GM23248 (cell line): ENCODE results near the gene C14orf132. TPM values are rescaled to one million over a fixed set of nuclear protein-coding genes. Genes with fewer than 3 reads are reported as not detected.

ENCODE experiments used
- DNase-seq: peaks from one replicate; pipeline ENCODE4 v3.0.0-alpha.2; 2015
- H2AFZ ChIP-seq: fragments of 200-600 bp; sonication (generic); 2 replicates; pipeline ENCODE4 v1.6.1; 2016; ENCODE audit warnings: antibody characterized with exemption
- H3F3A ChIP-seq: fragments of 200-600 bp; sonication (generic); 2 replicates; pipeline ENCODE4 v1.6.1; 2016; ENCODE audit warnings: mild to moderate bottlenecking, antibody characterized with exemption, mixed run types; ENCODE audit not compliant: insufficient read depth
- H3K27ac ChIP-seq: fragments of 200-600 bp; sonication (generic); 2 replicates; pipeline ENCODE4 v1.5.1; 2016; ENCODE audit warnings: mild to moderate bottlenecking
- H3K27me3 ChIP-seq: fragments of 200-600 bp; sonication (generic); replicated peaks from 2 replicates; pipeline ENCODE4 v1.6.1; 2016; ENCODE audit warnings: mild to moderate bottlenecking; ENCODE audit not compliant: insufficient read depth
- H3K36me3 ChIP-seq: fragments of 200-600 bp; sonication (generic); 2 replicates; pipeline ENCODE4 v1.6.1; 2016; ENCODE audit warnings: low read depth, mild to moderate bottlenecking
- H3K4me1 ChIP-seq: fragments of 200-600 bp; sonication (generic); 2 replicates; pipeline ENCODE4 v1.6.1; 2016; ENCODE audit warnings: mild to moderate bottlenecking; ENCODE audit not compliant: insufficient read depth
- H3K4me2 ChIP-seq: fragments of 200-600 bp; sonication (generic); one replicate; pipeline ENCODE4 v1.6.1; 2016; ENCODE audit warnings: mild to moderate bottlenecking; ENCODE audit not compliant: unreplicated experiment
- H3K4me3 ChIP-seq: fragments of 200-600 bp; sonication (generic); 2 replicates; pipeline ENCODE4 v1.5.1; 2016; ENCODE audit warnings: mild to moderate bottlenecking
- H3K79me2 ChIP-seq: fragments of 200-600 bp; sonication (generic); 2 replicates; pipeline ENCODE4 v1.6.1; 2016; ENCODE audit warnings: mild to moderate bottlenecking; ENCODE audit not compliant: insufficient read depth
- H3K9ac ChIP-seq: fragments of 200-600 bp; sonication (generic); 2 replicates; pipeline ENCODE4 v1.6.1; 2016; ENCODE audit warnings: mild to moderate bottlenecking
- H3K9me2 ChIP-seq: fragments of 200-600 bp; sonication (generic); 2 replicates; pipeline ENCODE4 v1.6.1; 2016; ENCODE audit warnings: mixed run types, mild to moderate bottlenecking, moderate library complexity; ENCODE audit not compliant: insufficient read depth
- H3K9me3 ChIP-seq: fragments of 200-600 bp; sonication (generic); one replicate; pipeline ENCODE4 v1.6.1; 2017; ENCODE audit warnings: low read depth
- H4K20me1 ChIP-seq: fragments of 200-600 bp; sonication (generic); 2 replicates; pipeline ENCODE4 v1.6.0; 2016; ENCODE audit not compliant: insufficient read depth
- EZH2 ChIP-seq: fragments of 200-600 bp; sonication (generic); IDR thresholded peaks from 2 replicates; pipeline ENCODE4 v1.6.1; 2018; ENCODE audit warnings: antibody characterized with exemption, mild to moderate bottlenecking; ENCODE audit not compliant: insufficient read depth, poor library complexity, severe bottlenecking
- EZH2phosphoT487 ChIP-seq: fragments of 200-600 bp; sonication (generic); IDR thresholded peaks from 2 replicates; pipeline ENCODE4 v1.6.1; 2018; ENCODE audit warnings: antibody characterized with exemption, moderate library complexity, mild to moderate bottlenecking, low read depth; ENCODE audit not compliant: insufficient read depth
- WGBS, 2 experiments: methylation state at CpG; one replicate each; pipeline ENCODE4 v1.1.6; 2015 to 2017; ENCODE audit warnings: low lambda C conversion rate in 2 of 2, low coverage in 1 of 2; ENCODE audit errors: missing lambda C conversion rate in 2 of 2; 5-methylcytosine and 5-hydroxymethylcytosine counted together
- in situ Hi-C: fragments of 300-500 bp; cut with MboI; formaldehyde crosslinking; loops from 2 replicates; pipeline ENCODE4 v1.15.0; 2020
- polyA plus RNA-seq: library from polyadenylated mRNA; unstranded; fragments of >200 nt; fragmentation: Nextera tagmentation; extraction: Ambion mirVana; gene quantifications from 2 replicates; pipeline ENCODE4 v1.2.1, GENCODE V29; 2016
- total RNA-seq: library from RNA; depleted of rRNA; stranded (reverse); fragments of >200 nt; shearing (Covaris generic); gene quantifications from 2 replicates; pipeline ENCODE4 v1.2.3, GENCODE V29; 2014

The C14orf132 gene
- total and polyA plus RNA-seq, 2 experiments from 2014 or later, result 18.6 to 26.2 TPM

DNA sequence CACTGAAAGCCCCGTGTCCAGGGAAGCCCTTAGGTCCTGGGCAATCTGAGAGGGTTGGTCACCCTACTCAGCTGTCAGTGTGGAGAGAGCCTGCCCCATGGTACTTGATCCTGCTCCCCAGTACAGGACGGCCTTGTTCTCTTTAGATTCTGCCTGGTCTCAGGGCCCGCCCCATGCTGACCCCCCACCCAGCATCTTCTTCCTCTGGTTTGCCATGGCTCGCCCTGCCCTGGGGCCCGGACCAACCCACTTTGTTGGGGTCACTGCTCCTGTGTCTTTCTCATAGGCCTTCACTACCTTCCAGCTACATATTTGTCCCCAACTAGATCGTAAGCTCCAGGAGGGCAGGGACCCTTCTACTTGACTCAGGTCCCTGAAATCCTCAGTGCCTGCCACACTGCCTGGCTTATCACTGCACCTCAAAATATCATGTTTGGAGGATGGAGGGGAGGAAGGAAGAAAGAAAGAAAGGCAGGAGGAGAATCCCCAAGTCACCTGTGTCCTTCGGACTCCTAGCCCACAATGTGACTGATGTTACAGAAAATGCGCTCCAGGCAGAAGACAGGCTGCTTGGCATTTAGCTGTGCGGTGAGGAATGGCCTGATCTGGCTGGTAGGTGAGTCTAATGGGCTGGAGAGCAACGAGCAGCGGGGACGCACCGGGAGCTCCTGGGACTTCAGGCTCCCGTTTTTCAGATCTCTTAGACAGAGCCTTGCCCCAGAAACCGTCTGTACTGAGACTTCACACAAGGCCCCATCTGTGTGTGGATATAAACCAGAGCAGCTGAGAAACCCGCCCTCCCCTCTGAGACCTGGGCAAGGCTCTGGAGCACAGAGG lies 66.1 kb downstream of the C14orf132 start:
- peak; percentile 45 for DNase-seq
- Histone ChIP-seq H3K27ac (peak overlapping the region; percentile 90), H3K4me3 (no peak overlapping the region), H2AFZ (no peak overlapping the region), H3K9ac (peak overlapping the region; percentile 76), H3K4me1 (peaks cover 27% of the 10 kb centered on the region), H3F3A (peaks cover 24% of the 10 kb centered on the region), H4K20me1 (no peaks in the 10 kb centered on the region), H3K9me3 (no peaks in the 10 kb centered on the region), H3K27me3 (no peaks in the 10 kb centered on the region), H3K36me3 (no peaks in the 10 kb centered on the region), H3K4me2 (peak overlapping the region; percentile 14), H3K79me2 (no peaks in the 10 kb centered on the region), H3K9me2 (no peaks in the 10 kb centered on the region)
- in situ Hi-C loops, result no loop called here
- WGBS, 2 experiments, result 50 to 59% methylated on average over 14 to 16 of the region's 16 CpGs
- TF ChIP-seq EZH2phosphoT487, result no peak
- no peak for TF ChIP-seq EZH2

DNA sequence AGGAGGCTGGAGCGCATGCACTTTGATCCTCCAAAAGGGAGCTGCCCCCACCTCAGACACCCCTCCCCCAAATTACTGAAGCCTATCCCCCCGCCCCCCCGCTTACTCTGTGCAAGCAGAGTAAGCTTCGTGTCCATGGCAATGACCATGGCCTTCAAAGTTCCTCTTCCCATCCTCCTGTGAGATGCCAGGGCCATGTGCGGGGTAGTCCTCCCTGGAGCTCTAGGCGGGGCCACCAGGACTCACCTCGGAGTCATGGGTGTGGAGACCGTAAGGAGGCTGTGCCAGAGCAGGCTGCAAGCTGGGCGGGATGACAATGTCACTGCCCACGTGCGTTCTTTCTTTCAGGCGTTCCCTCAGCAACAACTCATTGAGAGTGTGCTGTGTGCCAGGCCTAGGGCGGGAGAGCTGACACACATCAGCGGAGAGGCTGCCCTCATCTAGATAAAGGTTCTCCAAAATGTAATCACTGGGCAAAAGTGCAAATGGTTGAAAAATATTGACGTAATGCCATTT lies 66.8 kb downstream of the C14orf132 start:
- peak overlapping the region; percentile 76 for H3K9ac ChIP-seq
- H3K79me2 ChIP-seq, result no peaks in the 10 kb centered on the region
- in situ Hi-C loops, result no loop called here
- H3K4me2 ChIP-seq, result no peak overlapping the region
- 13 to 20% methylated on average over 14 to 15 of the region's 15 CpGs for WGBS, 2 experiments
- no peaks in the 10 kb centered on the region for H3K9me3 ChIP-seq
- no peak overlapping the region for H2AFZ ChIP-seq
- peak overlapping the region; percentile 90 for H3K27ac ChIP-seq
- H3K9me2 ChIP-seq, result no peaks in the 10 kb centered on the region
- no peaks in the 10 kb centered on the region for H4K20me1 ChIP-seq
- H3F3A ChIP-seq, result peaks cover 24% of the 10 kb centered on the region
- no peaks in the 10 kb centered on the region for H3K27me3 ChIP-seq
- no peak overlapping the region for H3K4me3 ChIP-seq
- DNase-seq, result peak; percentile 97
- H3K36me3 ChIP-seq, result no peaks in the 10 kb centered on the region
- H3K4me1 ChIP-seq, result peaks cover 24% of the 10 kb centered on the region
- TF ChIP-seq EZH2phosphoT487 (no peak), EZH2 (no peak)

DNA sequence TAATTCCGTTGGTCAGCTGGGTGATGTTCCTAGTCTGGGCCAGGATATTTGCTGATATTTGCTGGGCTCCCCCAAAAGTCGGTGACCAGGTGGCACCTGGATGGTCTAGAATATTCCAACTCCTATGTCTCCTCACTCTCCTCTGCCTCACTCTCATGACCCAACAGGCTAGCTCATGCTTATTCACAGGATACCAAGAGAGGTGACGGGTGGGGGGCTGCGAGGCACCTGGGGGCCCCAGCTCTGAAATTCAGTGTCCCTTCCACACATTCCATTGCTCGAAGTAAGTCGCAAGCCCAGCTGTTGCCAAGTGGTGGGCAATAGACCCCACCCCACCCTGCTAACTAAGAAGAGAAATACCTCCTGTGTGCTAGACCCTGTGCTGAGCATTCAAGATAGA lies 67.7 kb downstream of the C14orf132 start:
- WGBS, 2 experiments, result 83 to 84% methylated on average over 6 of the region's 6 CpGs
- DNase-seq, result no peak
- Histone ChIP-seq H2AFZ (no peak overlapping the region), H3K4me2 (no peak overlapping the region), H3K79me2 (no peaks in the 10 kb centered on the region), H3K9me3 (no peaks in the 10 kb centered on the region), H3F3A (peaks cover 24% of the 10 kb centered on the region), H3K4me1 (peaks cover 24% of the 10 kb centered on the region), H3K4me3 (no peak overlapping the region), H3K27ac (no peak overlapping the region), H3K36me3 (no peaks in the 10 kb centered on the region), H4K20me1 (no peaks in the 10 kb centered on the region), H3K27me3 (no peaks in the 10 kb centered on the region), H3K9ac (no peak overlapping the region), H3K9me2 (no peaks in the 10 kb centered on the region)
- TF ChIP-seq EZH2phosphoT487 (no peak), EZH2 (no peak)
- in situ Hi-C loops, result no loop called here

DNA sequence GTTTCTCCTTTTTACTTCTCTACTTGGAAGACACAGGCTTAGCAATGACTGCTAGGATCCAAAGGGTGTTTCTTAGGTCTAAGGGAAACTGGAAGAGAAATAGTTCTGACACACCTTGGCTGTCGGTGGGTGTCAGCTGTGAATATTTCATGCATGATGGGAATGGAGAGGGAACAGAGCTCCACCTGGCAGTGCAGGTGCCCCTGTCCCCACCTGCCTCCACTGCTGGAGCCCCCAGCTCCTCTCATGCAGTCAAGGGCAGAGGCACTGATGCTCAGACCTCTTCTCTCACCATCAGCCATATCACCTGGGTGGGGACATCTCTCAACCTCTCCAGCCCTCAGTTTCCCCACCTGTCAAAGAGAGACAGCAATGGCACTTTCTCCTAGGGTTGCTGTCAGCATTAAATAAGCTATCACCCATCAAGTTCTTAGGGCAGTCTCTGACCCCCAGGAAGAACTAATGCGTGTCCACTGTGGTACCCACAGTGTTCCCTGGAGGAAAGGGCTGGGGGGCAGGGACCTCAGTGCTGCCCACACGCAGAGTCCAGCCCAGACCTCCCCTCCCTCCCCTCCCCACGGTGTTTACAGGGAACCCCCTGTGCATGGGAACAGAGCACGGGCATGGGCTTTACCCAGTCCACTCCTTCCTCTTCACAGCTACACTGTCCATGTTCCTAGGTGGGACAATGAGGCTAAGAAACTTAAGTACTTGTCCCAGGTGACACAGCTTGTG lies 69.1 kb downstream of the C14orf132 start:
- Histone ChIP-seq H3K79me2 (no peaks in the 10 kb centered on the region), H3K4me1 (peaks cover 24% of the 10 kb centered on the region), H3K36me3 (no peaks in the 10 kb centered on the region), H3K4me3 (no peak overlapping the region), H2AFZ (no peak overlapping the region), H3K9me3 (no peaks in the 10 kb centered on the region), H3K4me2 (no peak overlapping the region), H3K27me3 (no peaks in the 10 kb centered on the region), H4K20me1 (no peaks in the 10 kb centered on the region), H3K9me2 (no peaks in the 10 kb centered on the region), H3F3A (peaks cover 24% of the 10 kb centered on the region), H3K27ac (no peak overlapping the region), H3K9ac (no peak overlapping the region)
- TF ChIP-seq EZH2 (no peak), EZH2phosphoT487 (no peak)
- DNase-seq, result no peak
- in situ Hi-C loops, result no loop called here
- WGBS, 2 experiments, result 54 to 81% methylated on average over 4 to 5 of the region's 5 CpGs
